Psoas muscle (tissue), 8 donors: ENCODE results near the gene BSN. TPM values are rescaled to one million over a fixed set of nuclear protein-coding genes. Genes with fewer than 3 reads are reported as not detected.
"Not testable (repeated sequence)": the region's sequence is repeated elsewhere in the genome, so short reads cannot be mapped to it uniquely, and the experiment has no call there.

Experiments
- ATAC-seq, 4 donors: fragments of 200-7000 bp; cut with Tn5 transposase; one replicate each; pipeline ENCODE4 v1.9.1; 2020; ENCODE audit warnings: moderate library complexity in 3 of 4, mild to moderate bottlenecking in 2 of 4
- DNase-seq, 2 donors: peaks; one replicate each; pipeline ENCODE4 v3.0.0-alpha.2; 2020
- H3K27ac ChIP-seq: fragments of 200-600 bp; one replicate; pipeline ENCODE4 v1.8.0; 2022
- H3K27me3 ChIP-seq, 3 donors: fragments of 200-600 bp in 1 of 3; one replicate each; pipeline versions ENCODE4 v1.6.1 to v1.8.0; 2013 to 2022; ENCODE audit warnings: low read length in 2 of 3, mild to moderate bottlenecking in 2 of 3, moderate library complexity in 1 of 3; ENCODE audit not compliant: insufficient read depth in 3 of 3
- H3K36me3 ChIP-seq, 2 donors: fragments of 200-600 bp in 1 of 2; one replicate each; pipeline versions ENCODE4 v1.6.1 to v1.8.0; 2013 to 2022; ENCODE audit warnings: low read depth in 1 of 2, mild to moderate bottlenecking in 1 of 2, moderate library complexity in 1 of 2; ENCODE audit not compliant: insufficient read depth in 1 of 2
- H3K4me1 ChIP-seq: fragments of 200-600 bp; one replicate; pipeline ENCODE4 v1.8.0; 2022
- H3K4me3 ChIP-seq: fragments of 200-600 bp; one replicate; pipeline ENCODE4 v1.8.0; 2022; ENCODE audit warnings: mild to moderate bottlenecking
- H3K9me3 ChIP-seq: fragments of 200-600 bp; one replicate; pipeline ENCODE4 v1.8.0; 2022
- CTCF ChIP-seq: fragments of 200-600 bp; IDR thresholded peaks from one replicate; pipeline ENCODE4 v1.8.0; 2022; ENCODE audit warnings: antibody characterized with exemption
- WGBS, 3 donors: extraction: QIAGEN DNeasy Blood & Tissue Kit; methylation state at CpG; one replicate each; pipeline versions ENCODE4 v1.1.6 to v1.1.7; 2013; 5-methylcytosine and 5-hydroxymethylcytosine counted together
- intact Hi-C, 2 donors: fragments of 100-400 bp; cut with DNase I; formaldehyde crosslinking; loops; one replicate each; pipeline versions ENCODE4 v1.11.0 to v1.14.2; 2022
- polyA plus RNA-seq, 3 donors: library from polyadenylated mRNA; stranded (reverse); fragments of 200-250 nt; gene quantifications; one replicate each; pipeline ENCODE4 v1.2.3, GENCODE V29; 2013
- total RNA-seq, 4 donors: library from RNA; stranded (reverse); fragmentation: NEBNext Ultra II Directional in 2 of 4; extraction: Animal tissue kit (Norgen Biotek cat#: 25700) in 2 of 4; gene quantifications; one replicate each; pipeline versions ENCODE4 v1.2.1 to v1.2.4, GENCODE V29; 2021 to 2023
- donor health status: healthy with polysubstance abuse.
- donor health status: DM: no; HTN: no; CAD: no; lungs with moderate emphysema.
- donor health status: Bipolar disorder and iron deficiency.
- donor health status: healthy.
- donor health status: DM: yes; HTN: yes; CAD: no.
- donor health status: DM: no; HTN: no; CAD: no.
- donor health status: DM: no; HTN: no; CAD: no.
- donor health status: DM: yes; HTN: yes; CAD: no.

The BSN gene
- total and polyA plus RNA-seq, 7 donors, result 0.08 to 0.95 (median 0.22) TPM

- DNase-seq, result no peak
- Histone ChIP-seq H3K9me3 (no peaks in the 10 kb centered on the region), H3K27me3 (no peaks in the 10 kb centered on the region), H3K27ac (no peak overlapping the region), H3K4me1 (no peaks in the 10 kb centered on the region), H3K36me3 (no peaks in the 10 kb centered on the region), H3K4me3 (no peak overlapping the region)
- no peak for ATAC-seq
- intact Hi-C loops, result no loop called here
- WGBS, 3 donors, result 39 to 59% (median 53%) methylated on average over 2 of the region's 2 CpGs
- TF ChIP-seq CTCF, result no peak
These were observed 13.1 kb downstream of the BSN start for GRCh38 chr3:49567406-49567805.

- H3K9me3 ChIP-seq, result no peaks in the 10 kb centered on the region
- no peaks in the 10 kb centered on the region for H3K4me1 ChIP-seq
- no peaks in the 10 kb centered on the region for H3K27me3 ChIP-seq
- no peak for TF ChIP-seq CTCF
- H3K36me3 ChIP-seq, result no peaks in the 10 kb centered on the region
- H3K27ac ChIP-seq, result no peak overlapping the region
- intact Hi-C loops, result no loop called here
- H3K4me3 ChIP-seq, result no peak overlapping the region
- DNase-seq, result no peak
- no peak for ATAC-seq
These were observed 14.7 kb downstream of the BSN start for GRCh38 chr3:49568965-49569364.

- Histone ChIP-seq H3K4me3 (no peak overlapping the region), H3K27me3 (no peaks in the 10 kb centered on the region), H3K27ac (no peak overlapping the region), H3K9me3 (no peaks in the 10 kb centered on the region), H3K36me3 (no peaks in the 10 kb centered on the region), H3K4me1 (no peaks in the 10 kb centered on the region)
- ATAC-seq (no peak), DNase-seq (no peak)
- intact Hi-C loops, result no loop called here
- 66 to 68% (median 67%) methylated on average over 6 of the region's 6 CpGs for WGBS, 3 donors
- TF ChIP-seq CTCF, result no peak
These were observed 15.9 kb downstream of the BSN start for GRCh38 chr3:49570028-49570654.

DNA sequence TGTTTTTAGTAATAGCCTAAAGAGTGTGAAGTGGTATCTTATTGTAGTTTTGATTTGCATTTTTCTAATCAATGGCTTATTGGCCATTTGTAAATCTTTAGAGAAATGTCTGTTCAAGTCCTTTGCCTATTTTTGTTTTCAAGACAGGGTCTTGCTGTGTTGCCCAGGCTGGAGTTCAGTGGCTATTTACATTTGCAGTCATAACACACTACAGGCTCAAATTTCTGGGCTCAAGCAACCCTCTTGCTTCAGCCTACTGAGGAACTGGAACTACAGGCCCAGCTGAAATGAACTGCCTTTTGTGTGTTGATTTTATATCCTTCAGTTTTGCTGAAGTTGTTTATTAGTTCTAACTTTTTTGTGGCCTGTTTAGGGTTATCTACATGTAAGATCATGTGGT, 27.9 kb downstream of the BSN start:
- Histone ChIP-seq H3K4me1 (no peaks in the 10 kb centered on the region), H3K27me3 (no peaks in the 10 kb centered on the region), H3K36me3 (no peaks in the 10 kb centered on the region), H3K27ac (no peak overlapping the region), H3K4me3 (no peak overlapping the region), H3K9me3 (no peaks in the 10 kb centered on the region)
- DNase-seq (no peak), ATAC-seq (no peak)
- TF ChIP-seq CTCF, result no peak
- intact Hi-C loops, result no loop called here

GRCh38 chr3:49585261-49585755, 31.0 kb downstream of the BSN start:
- H3K36me3 ChIP-seq, H3K4me3 ChIP-seq, intact Hi-C loops, H3K9me3 ChIP-seq, ATAC-seq, H3K27me3 ChIP-seq, H3K27ac ChIP-seq, H3K4me1 ChIP-seq, DNase-seq: not testable (repeated sequence)
- 83 to 85% (median 83%) methylated on average over 20 of the region's 20 CpGs for WGBS, 3 donors
